Measurements from ENCODE around the gene HEG1.
A peak's percentile ranks its signal among the peaks of the same experiment; 100 is the strongest.
"Not testable (repeated sequence)": the region's sequence is repeated elsewhere in the genome, so short reads cannot be mapped to it uniquely, and the experiment has no call there.

HEG1 gene

GRCh38 chr3:125055913-125056745 is at the start of gene HEG1:
TSS of gene HEG1 (minus strand) at chr3:125055997. CDS start at chr3:125055890, 107 bp downstream.
- Mint-ChIP-seq H3K27ac (peak within 1 kb of the TSS; percentile 90), H3K27me3 (peaks cover 3% of the 10 kb centered on the region), H3K9me3 (ENCODE audit: low read depth) (no peaks in the 10 kb centered on the region), H3K4me3 (peak within 1 kb of the TSS; percentile 93), H3K36me3 (no peaks in the 10 kb centered on the region), H3K4me1 (ENCODE audit: low read depth) (peaks cover 46% of the 10 kb centered on the region)

- no peaks in the 10 kb centered on the region for H3K27me3 Mint-ChIP-seq
- no peak overlapping the region for H3K4me3 Mint-ChIP-seq
- peaks cover 5% of the 10 kb centered on the region for H3K9me3 Mint-ChIP-seq (ENCODE audit: low read depth)
- H3K4me1 Mint-ChIP-seq (ENCODE audit: low read depth) = peaks cover 10% of the 10 kb centered on the region
- no peak overlapping the region for H3K27ac Mint-ChIP-seq
- no peaks in the 10 kb centered on the region for H3K36me3 Mint-ChIP-seq
These were observed 49.3 kb upstream of the HEG1 start for GRCh38 chr3:125105116-125105515.

GRCh38 chr3:125104639-125105038 is 48.8 kb upstream of the HEG1 start:
- peaks cover 8% of the 10 kb centered on the region for H3K9me3 Mint-ChIP-seq (ENCODE audit: low read depth)
- H3K4me1 Mint-ChIP-seq (ENCODE audit: low read depth) = peaks cover 7% of the 10 kb centered on the region
- no peak overlapping the region for H3K4me3 Mint-ChIP-seq
- peaks cover 3% of the 10 kb centered on the region for H3K36me3 Mint-ChIP-seq
- H3K27me3 Mint-ChIP-seq = no peaks in the 10 kb centered on the region
- no peak overlapping the region for H3K27ac Mint-ChIP-seq

GRCh38 chr3:125103406-125103805 is 47.6 kb upstream of the HEG1 start:
- Mint-ChIP-seq H3K27ac (no peak overlapping the region), H3K4me1 (ENCODE audit: low read depth) (no peaks in the 10 kb centered on the region), H3K9me3 (ENCODE audit: low read depth) (peaks cover 12% of the 10 kb centered on the region), H3K4me3 (no peak overlapping the region), H3K36me3 (peaks cover 3% of the 10 kb centered on the region), H3K27me3 (no peaks in the 10 kb centered on the region)

- Mint-ChIP-seq H3K27me3 (no peaks in the 10 kb centered on the region), H3K4me3 (no peak overlapping the region), H3K36me3 (peaks cover 3% of the 10 kb centered on the region), H3K4me1 (ENCODE audit: low read depth) (no peaks in the 10 kb centered on the region), H3K27ac (no peak overlapping the region), H3K9me3 (ENCODE audit: low read depth) (peaks cover 12% of the 10 kb centered on the region)
These were observed 46.7 kb upstream of the HEG1 start for GRCh38 chr3:125102470-125102869.

- Mint-ChIP-seq H3K4me1 (ENCODE audit: low read depth) (no peaks in the 10 kb centered on the region), H3K4me3 (no peak overlapping the region), H3K9me3 (ENCODE audit: low read depth) (peaks cover 8% of the 10 kb centered on the region), H3K27ac (no peak overlapping the region), H3K27me3 (no peaks in the 10 kb centered on the region), H3K36me3 (peaks cover 3% of the 10 kb centered on the region)
These were observed 43.0 kb upstream of the HEG1 start for GRCh38 chr3:125098611-125099291.

GRCh38 chr3:125090649-125091048 is 34.9 kb upstream of the HEG1 start:
- no peaks in the 10 kb centered on the region for H3K4me1 Mint-ChIP-seq (ENCODE audit: low read depth)
- H3K4me3 Mint-ChIP-seq = no peak overlapping the region
- H3K36me3 Mint-ChIP-seq = no peaks in the 10 kb centered on the region
- no peaks in the 10 kb centered on the region for H3K27me3 Mint-ChIP-seq
- peaks cover 4% of the 10 kb centered on the region for H3K9me3 Mint-ChIP-seq (ENCODE audit: low read depth)
- no peak overlapping the region for H3K27ac Mint-ChIP-seq

GRCh38 chr3:125087768-125088391 is 32.1 kb upstream of the HEG1 start:
- Mint-ChIP-seq H3K27ac (no peak overlapping the region), H3K4me1 (ENCODE audit: low read depth) (no peaks in the 10 kb centered on the region), H3K27me3 (no peaks in the 10 kb centered on the region), H3K4me3 (no peak overlapping the region), H3K9me3 (ENCODE audit: low read depth) (peaks cover 4% of the 10 kb centered on the region), H3K36me3 (no peaks in the 10 kb centered on the region)

GRCh38 chr3:125085166-125085565 is 29.4 kb upstream of the HEG1 start:
- Mint-ChIP-seq H3K27me3 (no peaks in the 10 kb centered on the region), H3K36me3 (no peaks in the 10 kb centered on the region), H3K4me3 (no peak overlapping the region), H3K27ac (no peak overlapping the region), H3K9me3 (ENCODE audit: low read depth) (no peaks in the 10 kb centered on the region), H3K4me1 (ENCODE audit: low read depth) (no peaks in the 10 kb centered on the region)

GRCh38 chr3:125083776-125084175 is 28.0 kb upstream of the HEG1 start:
- Mint-ChIP-seq H3K4me3 (no peak overlapping the region), H3K9me3 (ENCODE audit: low read depth) (no peaks in the 10 kb centered on the region), H3K36me3 (no peaks in the 10 kb centered on the region), H3K27me3 (no peaks in the 10 kb centered on the region), H3K27ac (no peak overlapping the region), H3K4me1 (ENCODE audit: low read depth) (no peaks in the 10 kb centered on the region)

GRCh38 chr3:125082339-125082738 is 26.5 kb upstream of the HEG1 start:
- H3K9me3 Mint-ChIP-seq (ENCODE audit: low read depth); H3K27me3 Mint-ChIP-seq; H3K4me1 Mint-ChIP-seq (ENCODE audit: low read depth); H3K27ac Mint-ChIP-seq; H3K36me3 Mint-ChIP-seq; H3K4me3 Mint-ChIP-seq: not testable (repeated sequence)

- Mint-ChIP-seq H3K36me3 (no peaks in the 10 kb centered on the region), H3K27me3 (no peaks in the 10 kb centered on the region), H3K9me3 (ENCODE audit: low read depth) (no peaks in the 10 kb centered on the region), H3K27ac (no peak overlapping the region), H3K4me3 (no peak overlapping the region), H3K4me1 (ENCODE audit: low read depth) (peaks cover 3% of the 10 kb centered on the region)
These were observed 24.3 kb upstream of the HEG1 start for GRCh38 chr3:125080077-125080476.

- Mint-ChIP-seq H3K4me1 (ENCODE audit: low read depth) (peaks cover 3% of the 10 kb centered on the region), H3K27ac (no peak overlapping the region), H3K27me3 (no peaks in the 10 kb centered on the region), H3K4me3 (no peak overlapping the region), H3K9me3 (ENCODE audit: low read depth) (no peaks in the 10 kb centered on the region), H3K36me3 (no peaks in the 10 kb centered on the region)
These were observed 23.9 kb upstream of the HEG1 start for GRCh38 chr3:125079675-125080045.

GRCh38 chr3:125078951-125079674 is 23.3 kb upstream of the HEG1 start:
- H3K27ac Mint-ChIP-seq = no peak overlapping the region
- no peaks in the 10 kb centered on the region for H3K9me3 Mint-ChIP-seq (ENCODE audit: low read depth)
- peaks cover 3% of the 10 kb centered on the region for H3K4me1 Mint-ChIP-seq (ENCODE audit: low read depth)
- H3K4me3 Mint-ChIP-seq = no peak overlapping the region
- H3K27me3 Mint-ChIP-seq = no peaks in the 10 kb centered on the region
- H3K36me3 Mint-ChIP-seq = no peaks in the 10 kb centered on the region

- H3K4me1 Mint-ChIP-seq (ENCODE audit: low read depth) = peaks cover 3% of the 10 kb centered on the region
- no peak overlapping the region for H3K27ac Mint-ChIP-seq
- no peaks in the 10 kb centered on the region for H3K27me3 Mint-ChIP-seq
- no peaks in the 10 kb centered on the region for H3K9me3 Mint-ChIP-seq (ENCODE audit: low read depth)
- no peaks in the 10 kb centered on the region for H3K36me3 Mint-ChIP-seq
- H3K4me3 Mint-ChIP-seq = no peak overlapping the region
These were observed 22.1 kb upstream of the HEG1 start for GRCh38 chr3:125077864-125078263.
